ENCODE data around the gene GARRE1. TPM values are rescaled to one million over a fixed set of nuclear protein-coding genes. Genes with fewer than 3 reads are reported as not detected.
A peak's percentile ranks its signal among the peaks of the same experiment; 100 is the strongest.

GARRE1 gene
- polyA plus RNA-seq, 3 donors = 1.1 to 6.2 (median 2.1) TPM

DNA sequence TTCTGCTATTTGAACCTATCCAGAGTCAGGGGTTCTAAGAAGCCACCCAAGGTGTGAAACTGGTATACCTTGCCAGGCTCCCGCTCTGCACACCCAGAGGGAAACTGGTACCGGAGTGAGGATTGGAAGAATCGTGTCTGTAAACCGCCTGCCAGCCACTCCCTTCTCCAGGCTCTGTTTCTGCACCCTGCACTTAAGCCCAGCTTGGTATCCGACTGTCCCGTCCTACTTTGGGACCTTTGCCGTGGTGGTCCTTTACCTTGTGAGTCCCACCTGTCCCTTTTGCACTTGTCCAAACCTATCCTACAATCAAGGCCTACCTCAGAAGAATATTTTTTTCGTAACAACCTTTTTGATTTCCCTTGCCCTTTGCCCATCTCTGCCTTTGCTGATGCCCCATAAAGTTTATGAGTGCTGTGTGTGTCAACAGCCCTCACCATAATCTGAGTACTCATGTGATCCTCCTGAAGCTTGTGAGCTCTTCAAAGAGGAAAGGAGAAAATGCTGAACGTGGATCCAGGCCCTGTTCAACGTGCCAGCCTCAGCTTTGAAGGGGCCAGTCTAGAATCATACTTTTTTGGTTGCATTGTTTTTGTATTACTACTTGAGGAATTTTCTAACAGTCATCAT, 44.7 kb downstream of the GARRE1 start:
- intact Hi-C loops (cut with micrococcal nuclease) = no loop called here
- no peaks in the 10 kb centered on the region for H3K9me3 ChIP-seq (replicated peaks in 1 of 2; ENCODE audit: control insufficient read depth in 1 of 2, insufficient read depth in 1 of 2, low read length in 2 of 2)
- WGBS (ENCODE audit: insufficient coverage) = 92% methylated on average over 7 of the region's 10 CpGs

GRCh38 chr19:34299576-34299975, 45.2 kb downstream of the GARRE1 start:
- H3K9me3 Mint-ChIP-seq = no peaks in the 10 kb centered on the region
- no peak overlapping the region for H2AFZ ChIP-seq (ENCODE audit: insufficient read depth, low read depth, low read length, poor library complexity, severe bottlenecking)
- H3K27me3 Mint-ChIP-seq (ENCODE audit: low read depth in 3 of 3) = peaks cover 0 to 4% (median 3%) of the 10 kb centered on the region in 3 donors
- H4K20me1 ChIP-seq (ENCODE audit: insufficient read depth, low read length) = no peaks in the 10 kb centered on the region
- WGBS (ENCODE audit: insufficient coverage) = 100% methylated on average over 1 of the region's 5 CpGs
- peaks cover 0 to 3% of the 10 kb centered on the region in 2 donors for H3K36me3 Mint-ChIP-seq
- H3K4me3 Mint-ChIP-seq = no peak overlapping the region
- H3K4me3 ChIP-seq (replicated peaks in 1 of 3; ENCODE audit: low read depth in 2 of 3, low read length in 3 of 3) = no peak overlapping the region
- H3K4me1 ChIP-seq (ENCODE audit: control insufficient read depth in 1 of 2, insufficient read depth in 2 of 2, low read length in 2 of 2) = no peaks in the 10 kb centered on the region
- no peaks in the 10 kb centered on the region for H3K27me3 ChIP-seq (ENCODE audit: control insufficient read depth in 2 of 2, insufficient read depth in 2 of 2, low read length in 2 of 2)
- H3K4me2 ChIP-seq (replicated peaks; ENCODE audit: extremely low read depth, low read length, poor library complexity, severe bottlenecking) = no peak overlapping the region
- H3K9me3 ChIP-seq (replicated peaks in 1 of 2; ENCODE audit: control insufficient read depth in 1 of 2, insufficient read depth in 1 of 2, low read length in 2 of 2) = no peaks in the 10 kb centered on the region
- intact Hi-C loops (cut with micrococcal nuclease) = no loop called here
- H3K36me3 ChIP-seq (replicated peaks in 1 of 2; ENCODE audit: control insufficient read depth in 1 of 2, insufficient read depth in 2 of 2, low read length in 2 of 2) = no peaks in the 10 kb centered on the region
- no peak for DNase-seq
- H3K9ac ChIP-seq (ENCODE audit: insufficient read depth, low read length, poor library complexity, severe bottlenecking) = no peak overlapping the region
- H3K27ac Mint-ChIP-seq = no peak overlapping the region
- H3K79me2 ChIP-seq (ENCODE audit: insufficient read depth, low read length) = no peaks in the 10 kb centered on the region
- TF ChIP-seq, protein P1, sequence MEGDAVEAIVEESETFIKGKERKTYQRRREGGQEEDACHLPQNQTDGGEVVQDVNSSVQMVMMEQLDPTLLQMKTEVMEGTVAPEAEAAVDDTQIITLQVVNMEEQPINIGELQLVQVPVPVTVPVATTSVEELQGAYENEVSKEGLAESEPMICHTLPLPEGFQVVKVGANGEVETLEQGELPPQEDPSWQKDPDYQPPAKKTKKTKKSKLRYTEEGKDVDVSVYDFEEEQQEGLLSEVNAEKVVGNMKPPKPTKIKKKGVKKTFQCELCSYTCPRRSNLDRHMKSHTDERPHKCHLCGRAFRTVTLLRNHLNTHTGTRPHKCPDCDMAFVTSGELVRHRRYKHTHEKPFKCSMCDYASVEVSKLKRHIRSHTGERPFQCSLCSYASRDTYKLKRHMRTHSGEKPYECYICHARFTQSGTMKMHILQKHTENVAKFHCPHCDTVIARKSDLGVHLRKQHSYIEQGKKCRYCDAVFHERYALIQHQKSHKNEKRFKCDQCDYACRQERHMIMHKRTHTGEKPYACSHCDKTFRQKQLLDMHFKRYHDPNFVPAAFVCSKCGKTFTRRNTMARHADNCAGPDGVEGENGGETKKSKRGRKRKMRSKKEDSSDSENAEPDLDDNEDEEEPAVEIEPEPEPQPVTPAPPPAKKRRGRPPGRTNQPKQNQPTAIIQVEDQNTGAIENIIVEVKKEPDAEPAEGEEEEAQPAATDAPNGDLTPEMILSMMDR (IDR thresholded peaks at IDR 0.05) = no peak
- H3K4me1 Mint-ChIP-seq = no peaks in the 10 kb centered on the region
- no peak overlapping the region for H3K27ac ChIP-seq (ENCODE audit: low read depth in 1 of 2, low read length in 2 of 2)

More for the DNA sequence above, 44.7 kb downstream of the GARRE1 start:
- TF ChIP-seq, protein P1 (IDR thresholded peaks at IDR 0.05) = no peak
- no peaks in the 10 kb centered on the region for H3K9me3 Mint-ChIP-seq
- Histone ChIP-seq H3K36me3 (replicated peaks in 1 of 2; ENCODE audit: control insufficient read depth in 1 of 2, insufficient read depth in 2 of 2, low read length in 2 of 2) (no peaks in the 10 kb centered on the region), H3K79me2 (ENCODE audit: insufficient read depth, low read length) (no peaks in the 10 kb centered on the region), H3K4me1 (ENCODE audit: control insufficient read depth in 1 of 2, insufficient read depth in 2 of 2, low read length in 2 of 2) (no peaks in the 10 kb centered on the region), H4K20me1 (ENCODE audit: insufficient read depth, low read length) (no peaks in the 10 kb centered on the region), H3K4me3 (replicated peaks in 1 of 3; ENCODE audit: low read depth in 2 of 3, low read length in 3 of 3) (no peak overlapping the region), H3K27ac (ENCODE audit: low read depth in 1 of 2, low read length in 2 of 2) (no peak overlapping the region), H3K27me3 (ENCODE audit: control insufficient read depth in 2 of 2, insufficient read depth in 2 of 2, low read length in 2 of 2) (no peaks in the 10 kb centered on the region), H3K9ac (ENCODE audit: insufficient read depth, low read length, poor library complexity, severe bottlenecking) (no peak overlapping the region), H2AFZ (ENCODE audit: insufficient read depth, low read depth, low read length, poor library complexity, severe bottlenecking) (no peak overlapping the region), H3K4me2 (replicated peaks; ENCODE audit: extremely low read depth, low read length, poor library complexity, severe bottlenecking) (no peak overlapping the region)
- peaks cover 0 to 3% of the 10 kb centered on the region in 2 donors for H3K36me3 Mint-ChIP-seq
- H3K27me3 Mint-ChIP-seq (ENCODE audit: low read depth in 3 of 3) = peaks cover 2 to 4% (median 4%) of the 10 kb centered on the region in 3 donors
- DNase-seq = no peak
- H3K4me1 Mint-ChIP-seq = no peaks in the 10 kb centered on the region
- H3K4me3 Mint-ChIP-seq = no peak overlapping the region
- H3K27ac Mint-ChIP-seq = peak overlapping the region in 1 of 7 donors; percentile 1
